DND-41 (cell line): ENCODE measurements around the gene PAGE1.
"Not testable (repeated sequence)": the region's sequence is repeated elsewhere in the genome, so short reads cannot be mapped to it uniquely, and the experiment has no call there.

Experiments used
- ATAC-seq: fragments of 200-7000 bp; cut with Tn5 transposase; 3 replicates; pipeline ENCODE4 v1.9.1; 2021; ENCODE audit warnings: low read depth; ENCODE audit not compliant: insufficient read depth
- DNase-seq: peaks from one replicate; pipeline ENCODE4 v3.0.0-alpha.2; 2020
- H2AFZ ChIP-seq: 2 replicates; pipeline ENCODE4 v1.6.0; 2012; ENCODE audit warnings: low read depth, low read length
- H3K27ac ChIP-seq: 2 replicates; pipeline ENCODE4 v1.5.1; 2012; ENCODE audit warnings: low read length, inconsistent platforms
- H3K27me3 ChIP-seq: fragments of 200-600 bp; sonication (generic); 2 replicates; pipeline ENCODE4 v1.6.0; 2012; ENCODE audit warnings: low read length, mild to moderate bottlenecking, inconsistent platforms; ENCODE audit not compliant: insufficient read depth, poor library complexity
- H3K36me3 ChIP-seq: 2 replicates; pipeline ENCODE4 v1.5.1; 2012; ENCODE audit warnings: low read length, inconsistent platforms; ENCODE audit not compliant: insufficient read depth
- H3K4me1 ChIP-seq: 2 replicates; pipeline ENCODE4 v1.5.1; 2012; ENCODE audit warnings: mild to moderate bottlenecking, low read length; ENCODE audit not compliant: insufficient read depth
- H3K4me2 ChIP-seq: 2 replicates; pipeline ENCODE4 v1.6.0; 2012; ENCODE audit warnings: mild to moderate bottlenecking, moderate library complexity, low read length, inconsistent platforms; ENCODE audit not compliant: insufficient read depth
- H3K4me3 ChIP-seq, 2 experiments: fragments of 200-600 bp in 1 of 2; shearing (Covaris generic) in 1 of 2; 2 replicates each; pipeline ENCODE4 v1.5.1; 2012 to 2016; ENCODE audit warnings: inconsistent platforms in 2 of 2, low read length in 2 of 2, mild to moderate bottlenecking in 2 of 2, low read depth in 1 of 2, moderate library complexity in 1 of 2
- H3K79me2 ChIP-seq: 2 replicates; pipeline ENCODE4 v1.6.0; 2012; ENCODE audit warnings: low read length, inconsistent platforms; ENCODE audit not compliant: insufficient read depth
- H3K9ac ChIP-seq: 2 replicates; pipeline ENCODE4 v1.6.0; 2012; ENCODE audit warnings: low read depth, mild to moderate bottlenecking, inconsistent platforms, low read length, moderate library complexity
- H3K9me3 ChIP-seq: 2 replicates; pipeline ENCODE4 v1.5.1; 2012; ENCODE audit warnings: low read length, moderate library complexity, mild to moderate bottlenecking, inconsistent platforms; ENCODE audit not compliant: insufficient read depth, severe bottlenecking
- H4K20me1 ChIP-seq: 2 replicates; pipeline ENCODE4 v1.6.0; 2012; ENCODE audit warnings: low read length; ENCODE audit not compliant: insufficient read depth
- EZH2 ChIP-seq: IDR thresholded peaks from 3 replicates; pipeline ENCODE4 v1.6.1; 2012; ENCODE audit warnings: borderline replicate concordance, low read depth, mild to moderate bottlenecking, moderate library complexity, low read length, inconsistent platforms; ENCODE audit not compliant: severe bottlenecking
- TF ChIP-seq, protein P1 (sequence below): IDR thresholded peaks from 2 replicates; pipeline ENCODE4 v1.5.1; 2012; ENCODE audit warnings: borderline replicate concordance, low read length, moderate library complexity, mild to moderate bottlenecking; ENCODE audit not compliant: poor library complexity, severe bottlenecking; ENCODE audit errors: extremely low read depth

PAGE1 gene, protein sequence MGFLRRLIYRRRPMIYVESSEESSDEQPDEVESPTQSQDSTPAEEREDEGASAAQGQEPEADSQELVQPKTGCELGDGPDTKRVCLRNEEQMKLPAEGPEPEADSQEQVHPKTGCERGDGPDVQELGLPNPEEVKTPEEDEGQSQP

GRCh38 chrX:49695276-49696180, at the start of gene PAGE1:
TSS of gene PAGE1 (minus strand) at chrX:49695984. CDS start at chrX:49694770, 1,214 bp downstream.
- no peaks in the 10 kb centered on the region for H4K20me1 ChIP-seq
- no peak within 1 kb of the TSS for H3K4me2 ChIP-seq
- no peak within 1 kb of the TSS for H2AFZ ChIP-seq
- H3K9ac ChIP-seq: no peak within 1 kb of the TSS
- TF ChIP-seq, protein P1, sequence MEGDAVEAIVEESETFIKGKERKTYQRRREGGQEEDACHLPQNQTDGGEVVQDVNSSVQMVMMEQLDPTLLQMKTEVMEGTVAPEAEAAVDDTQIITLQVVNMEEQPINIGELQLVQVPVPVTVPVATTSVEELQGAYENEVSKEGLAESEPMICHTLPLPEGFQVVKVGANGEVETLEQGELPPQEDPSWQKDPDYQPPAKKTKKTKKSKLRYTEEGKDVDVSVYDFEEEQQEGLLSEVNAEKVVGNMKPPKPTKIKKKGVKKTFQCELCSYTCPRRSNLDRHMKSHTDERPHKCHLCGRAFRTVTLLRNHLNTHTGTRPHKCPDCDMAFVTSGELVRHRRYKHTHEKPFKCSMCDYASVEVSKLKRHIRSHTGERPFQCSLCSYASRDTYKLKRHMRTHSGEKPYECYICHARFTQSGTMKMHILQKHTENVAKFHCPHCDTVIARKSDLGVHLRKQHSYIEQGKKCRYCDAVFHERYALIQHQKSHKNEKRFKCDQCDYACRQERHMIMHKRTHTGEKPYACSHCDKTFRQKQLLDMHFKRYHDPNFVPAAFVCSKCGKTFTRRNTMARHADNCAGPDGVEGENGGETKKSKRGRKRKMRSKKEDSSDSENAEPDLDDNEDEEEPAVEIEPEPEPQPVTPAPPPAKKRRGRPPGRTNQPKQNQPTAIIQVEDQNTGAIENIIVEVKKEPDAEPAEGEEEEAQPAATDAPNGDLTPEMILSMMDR: no peak
- TF ChIP-seq EZH2: no peak
- H3K79me2 ChIP-seq: no peaks in the 10 kb centered on the region
- H3K4me1 ChIP-seq: no peaks in the 10 kb centered on the region
- no peak within 1 kb of the TSS for H3K4me3 ChIP-seq
- H3K36me3 ChIP-seq: no peaks in the 10 kb centered on the region
- ATAC-seq (no peak), DNase-seq (no peak)
- H3K27ac ChIP-seq: no peak within 1 kb of the TSS
- no peaks in the 10 kb centered on the region for H3K27me3 ChIP-seq
- H3K9me3 ChIP-seq: no peaks in the 10 kb centered on the region

DNA sequence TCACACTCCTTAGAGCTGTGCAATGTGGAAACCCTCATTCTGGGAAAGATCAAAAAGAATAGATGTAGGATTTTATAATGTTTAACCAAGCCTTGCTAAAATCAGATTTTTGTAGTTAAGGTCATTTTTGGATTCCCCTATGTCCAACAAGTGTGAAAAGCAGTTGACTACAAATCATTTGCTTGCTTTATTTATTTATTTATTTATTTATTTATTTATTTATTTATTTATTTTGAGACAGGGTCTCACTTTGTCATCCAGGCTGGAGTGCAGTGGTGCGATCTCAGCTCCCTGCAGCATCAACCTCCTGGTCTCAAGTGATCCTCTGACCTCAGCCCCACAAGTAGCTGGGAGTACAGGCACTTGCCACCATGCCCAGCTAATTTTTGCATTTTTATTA, 45.7 kb upstream of the PAGE1 start:
- not testable (repeated sequence) for H3K27ac ChIP-seq, H3K27me3 ChIP-seq, H3K4me1 ChIP-seq, H2AFZ ChIP-seq, DNase-seq, H3K4me2 ChIP-seq, H3K36me3 ChIP-seq, ATAC-seq, H4K20me1 ChIP-seq, H3K9ac ChIP-seq, H3K4me3 ChIP-seq, H3K79me2 ChIP-seq, H3K9me3 ChIP-seq

DNA sequence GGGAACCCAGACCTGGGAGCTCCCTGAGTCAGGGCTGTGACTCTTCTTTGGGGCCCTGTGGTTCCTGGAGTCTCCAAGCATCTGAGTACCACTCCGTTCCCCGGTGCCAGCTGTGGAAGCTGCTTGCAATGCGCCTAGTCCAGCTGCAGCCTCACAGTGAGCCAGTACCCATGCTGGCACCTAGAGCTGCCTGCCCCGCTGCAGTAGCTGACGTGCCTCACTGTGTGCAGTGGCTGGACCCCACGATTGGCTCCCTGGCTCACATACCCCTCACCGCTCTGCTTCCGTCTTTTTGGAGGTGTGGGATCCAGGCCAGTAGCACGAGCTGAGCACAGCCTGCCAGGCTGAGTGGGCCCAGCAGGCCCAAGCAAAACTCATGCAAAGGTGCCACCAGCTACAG, 32.1 kb upstream of the PAGE1 start:
- DNase-seq (no peak), ATAC-seq (no peak)
- Histone ChIP-seq H3K36me3 (no peaks in the 10 kb centered on the region), H3K4me2 (no peak overlapping the region), H3K9me3 (no peaks in the 10 kb centered on the region), H3K4me1 (no peaks in the 10 kb centered on the region), H3K4me3 (no peak overlapping the region), H3K79me2 (no peaks in the 10 kb centered on the region), H3K27ac (no peak overlapping the region), H4K20me1 (no peaks in the 10 kb centered on the region), H3K9ac (no peak overlapping the region), H2AFZ (no peak overlapping the region), H3K27me3 (no peaks in the 10 kb centered on the region)
- TF ChIP-seq, protein P1: no peak
- TF ChIP-seq EZH2: no peak

DNA sequence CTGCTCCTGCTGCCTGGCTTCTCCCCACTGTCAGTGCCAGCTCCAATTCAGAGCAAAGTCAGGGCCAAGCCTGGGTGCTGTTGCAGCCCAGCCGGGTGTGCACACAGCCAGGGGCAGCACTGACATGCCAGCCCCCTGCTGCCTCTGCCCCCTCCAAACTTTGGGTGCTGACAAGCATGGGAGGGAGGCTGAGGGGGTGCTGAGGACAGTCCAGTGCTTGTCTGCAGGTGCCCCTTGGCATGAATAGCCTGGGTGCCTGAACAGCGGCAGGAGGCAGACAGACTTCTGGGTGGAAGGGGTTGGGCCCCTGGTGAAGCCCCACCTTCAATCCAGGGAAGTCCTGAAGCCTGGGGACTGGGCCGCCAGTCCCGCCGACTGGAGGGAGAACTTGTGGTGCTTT, 31.2 kb upstream of the PAGE1 start:
- no peaks in the 10 kb centered on the region for H3K79me2 ChIP-seq
- no peak overlapping the region for H3K9ac ChIP-seq
- no peak overlapping the region for H2AFZ ChIP-seq
- H3K4me1 ChIP-seq: no peaks in the 10 kb centered on the region
- no peak for TF ChIP-seq EZH2
- TF ChIP-seq, protein P1: no peak
- DNase-seq: no peak
- no peak overlapping the region for H3K27ac ChIP-seq
- H3K36me3 ChIP-seq: no peaks in the 10 kb centered on the region
- no peak overlapping the region for H3K4me2 ChIP-seq
- no peaks in the 10 kb centered on the region for H3K27me3 ChIP-seq
- H3K4me3 ChIP-seq: no peak overlapping the region
- H4K20me1 ChIP-seq: no peaks in the 10 kb centered on the region
- H3K9me3 ChIP-seq: no peaks in the 10 kb centered on the region
- ATAC-seq: no peak
